Skin of body (tissue), 2 donors: ENCODE results near the gene EXTL2. TPM values are rescaled to one million over a fixed set of nuclear protein-coding genes. Genes with fewer than 3 reads are reported as not detected.
"Not testable (repeated sequence)": the region's sequence is repeated elsewhere in the genome, so short reads cannot be mapped to it uniquely, and the experiment has no call there.

ENCODE experiments used
- DNase-seq: peaks from one replicate; lab custom pipeline; 2025; lab: John Stamatoyannopoulos, UW
- total RNA-seq: library from RNA; depleted of rRNA; stranded (reverse); fragments of >200 nt; gene quantifications from one replicate; pipeline ENCODE4 v1.2.3, GENCODE V29; 2014

Gene EXTL2
- 26.5 TPM for total RNA-seq

GRCh38 chr1:100894603-100895539 lies at the start of gene EXTL2:
EXTL2 (minus strand) TSS chr1:100894842; CDS start chr1:100888757, 6,085 bp downstream.
- DNase-seq, result peak; percentile 81

- DNase-seq, result no peak
Observed at GRCh38 chr1:100943533-100943932, 48.9 kb upstream of the EXTL2 start.

- DNase-seq, result no peak
Observed at GRCh38 chr1:100942304-100943046, 47.8 kb upstream of the EXTL2 start.

GRCh38 chr1:100941580-100942216 lies 47.1 kb upstream of the EXTL2 start:
- DNase-seq, result no peak

GRCh38 chr1:100941098-100941527 lies 46.5 kb upstream of the EXTL2 start:
- DNase-seq, result no peak

GRCh38 chr1:100936194-100936967 lies 41.7 kb upstream of the EXTL2 start:
- no peak for DNase-seq

GRCh38 chr1:100933555-100933954 lies 38.9 kb upstream of the EXTL2 start:
- DNase-seq, result not testable (repeated sequence)

GRCh38 chr1:100931716-100932115 lies 37.1 kb upstream of the EXTL2 start:
- DNase-seq, result no peak

GRCh38 chr1:100930494-100930893 lies 35.9 kb upstream of the EXTL2 start:
- no peak for DNase-seq

GRCh38 chr1:100928128-100928527 lies 33.5 kb upstream of the EXTL2 start:
- no peak for DNase-seq

GRCh38 chr1:100927276-100927675 lies 32.6 kb upstream of the EXTL2 start:
- DNase-seq, result no peak

- no peak for DNase-seq
Observed at GRCh38 chr1:100926240-100926639, 31.6 kb upstream of the EXTL2 start.

GRCh38 chr1:100924991-100925390 lies 30.3 kb upstream of the EXTL2 start:
- no peak for DNase-seq

- DNase-seq, result no peak
Observed at GRCh38 chr1:100924212-100924611, 29.6 kb upstream of the EXTL2 start.

- DNase-seq, result peak; percentile 20
Observed at GRCh38 chr1:100921110-100921706, 26.6 kb upstream of the EXTL2 start.

GRCh38 chr1:100912019-100912418 lies 17.4 kb upstream of the EXTL2 start:
- DNase-seq, result no peak

- no peak for DNase-seq
Observed at GRCh38 chr1:100909018-100909417, 14.4 kb upstream of the EXTL2 start.

GRCh38 chr1:100907887-100908286 lies 13.2 kb upstream of the EXTL2 start:
- no peak for DNase-seq

- DNase-seq, result no peak
Observed at GRCh38 chr1:100905181-100905580, 10.5 kb upstream of the EXTL2 start.

GRCh38 chr1:100904528-100904927 lies 9.9 kb upstream of the EXTL2 start:
- DNase-seq, result no peak

- no peak for DNase-seq
Observed at GRCh38 chr1:100903777-100904176, 9.1 kb upstream of the EXTL2 start.
